HG03342 (cell line): ENCODE measurements around the gene CGREF1.
A peak's percentile ranks its signal among the peaks of the same experiment; 100 is the strongest.
"Not testable (repeated sequence)": the region's sequence is repeated elsewhere in the genome, so short reads cannot be mapped to it uniquely, and the experiment has no call there.

ENCODE experiments used
- ATAC-seq: cut with Tn5 transposase; IDR thresholded peaks from one replicate; pipeline ENCODE4 v1.9.1; 2021; ENCODE audit warnings: mild to moderate bottlenecking, moderate library complexity; ENCODE audit not compliant: unreplicated experiment

Gene CGREF1

DNA sequence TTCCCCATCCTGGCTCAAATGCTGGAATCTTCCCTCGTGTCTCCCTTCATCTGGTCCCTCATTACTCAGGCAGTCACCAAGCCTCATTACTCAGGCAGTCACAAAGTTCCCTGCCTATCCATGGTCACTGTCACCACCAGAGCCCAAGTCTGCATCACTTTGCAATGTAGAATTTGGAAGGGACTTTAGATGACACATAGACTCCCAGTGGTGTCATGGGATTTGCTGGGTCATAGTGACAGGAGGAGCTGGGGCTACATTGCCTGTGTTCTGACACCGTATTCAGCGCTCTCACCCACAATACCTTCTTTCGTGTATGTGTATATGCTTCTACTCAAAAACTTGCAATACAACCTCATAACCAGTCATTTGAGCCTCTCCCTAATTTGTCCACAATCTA lies 42.6 kb downstream of the CGREF1 start:
- no peak for ATAC-seq

DNA sequence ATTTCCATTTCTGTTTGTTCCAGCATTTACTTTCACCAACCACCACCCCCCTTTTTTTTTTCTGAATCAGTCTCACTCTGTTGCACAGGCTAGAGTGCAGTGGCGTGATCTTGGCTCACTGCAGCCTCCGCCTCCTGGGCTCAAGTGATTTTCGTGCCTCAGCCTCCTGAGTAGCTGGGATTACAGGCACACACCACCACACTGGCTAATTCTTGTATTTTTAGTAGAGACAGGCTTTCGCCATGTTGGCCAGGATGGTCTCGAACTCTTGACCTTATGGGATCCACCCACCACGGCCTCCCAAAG lies 43.4 kb downstream of the CGREF1 start:
- ATAC-seq = not testable (repeated sequence)

DNA sequence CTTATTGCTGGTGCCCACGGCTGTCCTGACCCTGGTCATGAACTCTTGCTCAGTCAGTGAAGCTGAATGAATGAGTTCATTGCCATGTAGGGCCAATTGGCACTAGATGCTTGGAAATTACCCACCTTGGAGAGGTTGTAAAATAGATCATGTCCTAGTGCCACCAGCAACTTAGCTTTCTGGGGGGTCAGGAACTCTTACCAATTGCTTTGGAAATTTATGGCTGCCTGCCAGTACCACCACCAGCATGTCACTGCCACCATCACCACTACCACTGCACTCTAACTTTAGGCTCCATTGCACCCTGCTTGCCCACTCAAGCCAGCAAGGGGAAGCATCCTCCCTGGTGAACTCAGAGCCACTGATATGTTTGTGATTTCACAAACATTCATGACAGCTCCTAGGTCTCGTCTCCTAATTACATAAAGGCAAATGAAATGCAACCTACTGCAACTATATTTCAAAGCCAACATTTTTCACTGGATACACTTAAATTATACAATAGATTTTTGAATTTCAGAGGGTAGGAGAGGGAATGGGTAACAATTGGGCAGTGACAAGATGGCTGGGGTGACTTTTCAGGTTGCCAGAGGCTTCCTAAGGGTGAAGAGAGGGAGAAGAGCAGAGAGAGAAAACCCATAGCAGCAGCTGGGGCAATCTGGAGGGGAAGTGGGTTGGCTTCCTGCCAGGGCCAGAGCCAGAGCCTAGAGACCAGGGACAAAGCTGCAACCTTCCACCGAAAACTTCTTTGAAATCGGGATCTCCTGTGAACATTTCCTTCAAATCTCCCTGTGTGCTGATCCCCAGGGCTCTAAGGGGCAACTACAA lies 44.0 kb downstream of the CGREF1 start:
- no peak for ATAC-seq

DNA sequence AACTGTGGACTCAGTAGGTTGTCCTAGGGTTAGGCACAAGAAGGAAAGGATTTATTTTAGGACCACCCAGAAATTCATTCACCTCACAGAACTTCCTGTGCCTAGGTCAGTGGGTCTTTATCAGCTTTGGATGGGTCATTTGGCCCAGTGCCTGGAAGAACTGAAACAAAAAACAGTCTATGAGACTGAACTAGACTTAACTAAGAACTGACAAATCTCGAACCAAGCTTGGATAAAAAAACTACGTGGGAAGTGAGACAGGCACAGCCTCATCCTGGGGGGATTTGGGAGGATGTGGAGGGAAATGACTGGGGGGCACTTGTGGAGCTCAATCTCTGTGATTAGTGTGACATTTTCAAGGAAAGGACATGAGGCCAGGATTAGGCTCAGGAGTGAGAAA lies 45.1 kb downstream of the CGREF1 start:
- ATAC-seq = no peak

DNA sequence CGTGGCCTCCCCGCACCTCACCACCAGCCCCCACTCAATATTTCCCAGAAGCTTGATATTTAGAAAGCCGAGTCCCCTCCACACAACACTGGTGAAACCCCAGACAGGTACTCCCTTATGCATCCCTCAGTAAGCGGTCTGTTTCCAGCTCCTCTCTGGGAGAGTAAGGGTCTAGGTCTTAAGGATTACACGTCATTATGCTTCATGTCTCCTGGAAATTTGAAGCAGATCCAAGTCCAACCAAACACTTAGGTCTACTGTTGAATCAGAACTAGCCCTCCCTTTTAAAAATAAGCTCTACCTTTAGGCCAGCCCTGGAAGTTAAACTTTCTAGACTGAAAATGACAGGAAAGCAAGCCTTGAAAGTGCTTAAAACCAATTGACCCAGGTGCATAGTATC lies 46.0 kb downstream of the CGREF1 start:
- ATAC-seq = no peak

DNA sequence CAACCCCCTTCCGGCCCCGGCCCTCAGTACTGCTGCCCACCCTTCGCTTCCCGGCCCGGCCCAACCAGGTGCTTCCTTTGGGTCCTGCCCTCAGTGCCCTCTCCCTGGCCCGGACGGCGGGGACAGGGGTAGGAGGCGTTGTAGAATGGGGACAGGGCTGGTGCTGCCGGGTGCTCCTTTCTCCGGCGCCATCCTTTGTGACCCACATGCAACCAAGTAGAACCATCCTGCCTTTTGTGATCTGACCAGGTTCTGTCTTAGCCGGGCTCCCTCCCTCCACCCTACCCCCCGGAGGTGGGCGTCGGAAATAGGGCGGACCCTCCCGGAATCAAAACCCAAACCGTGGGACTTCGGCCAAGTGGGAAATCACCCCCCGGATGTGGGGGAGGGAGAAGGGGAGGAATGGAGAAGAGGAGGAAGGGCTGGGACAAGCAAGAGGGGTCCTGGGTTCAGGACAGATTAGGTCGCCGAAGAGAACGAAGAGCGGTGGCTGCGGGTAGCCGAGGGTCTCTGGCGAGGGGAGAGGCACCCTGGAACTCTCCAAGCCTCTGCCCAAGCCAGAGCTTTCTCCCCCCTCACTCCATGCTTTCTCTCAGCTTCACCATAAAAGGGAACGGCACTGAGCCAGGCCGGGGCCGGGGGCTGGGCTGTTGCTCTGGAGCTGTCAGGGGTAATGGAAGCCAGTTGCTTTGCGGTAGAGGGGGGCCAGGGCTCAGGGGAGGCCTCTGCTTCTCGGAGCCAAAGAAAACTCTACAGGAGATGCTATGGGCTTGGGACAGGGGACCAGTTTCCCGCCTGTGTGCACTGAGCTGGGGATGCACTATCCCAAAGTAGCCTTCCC lies 46.7 kb downstream of the CGREF1 start:
- ATAC-seq = no peak

DNA sequence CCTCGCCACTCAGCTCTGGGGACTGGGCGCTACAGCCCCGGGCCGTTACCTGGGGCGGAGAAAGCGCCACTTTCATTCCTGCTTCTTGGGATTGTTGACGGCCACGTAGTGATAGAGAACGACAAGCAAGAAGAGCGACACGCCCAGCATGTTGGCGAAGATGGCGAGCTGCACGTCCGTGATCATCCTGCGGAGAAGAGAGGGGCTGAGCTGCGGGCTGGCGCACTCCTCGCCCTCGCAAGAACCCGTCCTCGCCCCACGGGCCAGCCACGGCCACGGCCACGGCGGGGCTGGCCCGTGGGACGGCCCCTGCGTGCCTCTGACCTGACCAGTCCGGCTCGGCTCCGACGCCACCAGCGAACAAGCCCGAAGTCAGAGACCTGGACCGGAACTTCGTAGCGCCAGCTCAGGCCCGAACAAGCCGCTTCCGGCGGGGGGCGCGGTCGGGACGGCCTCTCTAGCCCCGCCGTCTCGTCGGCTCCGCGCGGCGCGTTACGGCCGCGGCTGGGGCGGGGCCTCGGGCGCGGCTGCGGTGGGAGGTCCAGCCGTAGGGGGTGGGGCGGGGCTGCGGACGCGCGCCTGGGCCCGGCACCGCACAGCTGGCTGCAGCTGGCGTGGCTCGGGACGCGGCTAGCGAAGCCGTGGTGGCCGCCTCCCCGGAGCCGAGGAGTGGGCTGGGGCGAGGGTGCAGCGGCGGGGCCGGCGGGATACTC lies 47.5 kb downstream of the CGREF1 start, which contains the start of gene OST4:
TSS of gene OST4 (minus strand) at position 378 of the 713 bp plus-strand sequence.
- peak; percentile 84 for ATAC-seq

DNA sequence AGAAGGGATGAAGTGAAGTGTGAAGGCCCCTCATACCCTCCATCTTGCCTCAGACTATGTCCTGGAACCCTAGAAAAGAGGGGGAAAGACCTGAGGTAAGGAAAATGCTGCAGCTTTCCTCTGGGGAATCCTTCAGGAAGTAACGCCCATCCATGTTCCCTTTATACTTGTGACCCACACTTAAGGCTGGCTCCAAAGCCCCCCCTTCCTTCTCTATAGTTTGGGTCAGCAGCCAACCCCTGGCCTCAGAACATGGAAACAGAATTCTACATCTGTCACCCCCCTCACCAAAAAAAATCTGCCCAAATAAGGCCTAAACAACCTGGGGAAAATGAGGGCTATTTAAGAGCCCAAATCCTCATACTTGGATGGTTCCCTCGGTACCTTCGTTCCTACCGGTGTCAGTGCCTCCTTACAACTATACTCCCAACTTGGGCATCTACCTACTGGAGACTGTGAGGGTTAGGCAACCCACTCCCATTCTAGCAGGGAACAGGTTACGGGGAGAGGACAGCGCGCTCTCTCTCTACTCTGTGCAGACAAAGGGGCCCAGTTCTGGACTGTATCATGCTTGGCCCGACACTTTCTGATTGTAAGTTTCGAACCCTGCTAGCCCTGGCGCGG lies 48.2 kb downstream of the CGREF1 start:
- ATAC-seq = no peak

DNA sequence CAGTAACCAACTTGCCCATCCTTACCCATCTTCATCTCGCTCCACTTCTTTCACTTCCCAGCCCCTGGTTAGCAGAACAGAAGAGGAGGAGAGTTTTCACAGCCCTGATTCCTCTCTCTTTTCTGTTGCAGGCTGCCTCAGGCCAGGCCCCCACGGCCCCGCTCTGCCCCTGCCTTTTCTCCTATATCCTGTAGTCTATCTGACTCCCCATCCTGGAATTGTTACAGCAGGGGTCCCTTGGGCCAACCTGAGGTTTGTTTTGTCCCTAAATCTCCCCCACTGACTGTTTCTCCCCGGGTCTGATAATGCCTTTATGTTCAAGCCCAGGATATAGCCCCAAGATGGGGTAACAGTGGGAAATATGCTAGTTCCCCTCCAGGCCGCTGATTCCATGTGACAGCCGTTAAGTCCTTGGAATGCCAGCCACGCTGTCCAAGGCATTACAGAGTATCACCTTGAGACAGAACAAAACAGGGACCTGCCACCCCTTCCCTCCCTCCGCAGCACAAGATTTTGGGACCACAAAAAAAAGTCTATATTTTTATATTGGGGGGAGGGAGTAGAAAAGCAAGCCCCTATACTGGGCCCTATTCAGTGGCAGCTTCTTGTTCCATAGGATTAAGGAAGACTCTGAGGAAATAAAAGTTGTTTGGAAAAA lies 48.8 kb downstream of the CGREF1 start:
- no peak for ATAC-seq

DNA sequence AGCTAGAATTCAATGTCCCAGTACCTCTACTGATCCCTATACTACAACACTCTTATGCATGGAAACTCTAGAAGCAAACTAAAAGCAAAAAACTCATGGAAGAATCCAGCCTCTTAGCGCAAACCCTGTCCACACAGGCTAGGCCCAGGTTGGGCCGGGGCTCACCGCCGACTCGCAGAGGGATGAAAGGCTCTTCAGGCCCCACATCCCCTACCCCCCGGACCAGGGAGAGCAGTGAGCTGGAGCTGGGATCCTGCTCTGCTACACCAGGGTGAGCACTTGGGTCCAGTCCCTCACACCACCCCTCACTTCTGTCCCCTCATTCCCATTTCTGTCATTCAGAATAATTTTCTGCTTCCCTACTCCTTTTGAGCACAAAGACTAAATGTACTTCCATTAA lies 49.5 kb downstream of the CGREF1 start:
- no peak for ATAC-seq

DNA sequence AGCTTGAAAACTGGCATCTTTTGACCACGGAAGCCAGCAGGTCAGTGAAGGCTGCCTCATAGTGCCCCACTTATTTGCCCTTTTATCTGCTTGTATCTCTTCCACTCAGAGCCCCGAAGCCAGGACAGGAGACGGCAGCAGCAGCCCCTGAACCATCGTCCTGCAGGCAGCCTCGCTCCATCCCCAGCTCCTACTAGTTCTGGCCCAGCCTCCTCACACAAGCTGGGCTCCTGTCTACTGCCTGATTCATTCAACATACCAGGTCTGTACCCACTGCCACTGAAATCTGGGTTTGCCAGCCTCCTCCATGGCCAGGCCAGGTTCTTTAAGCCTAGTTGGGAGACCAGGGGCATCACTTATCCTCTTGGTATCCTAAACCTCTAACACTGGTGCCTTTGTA lies 51.5 kb downstream of the CGREF1 start:
- ATAC-seq = no peak

DNA sequence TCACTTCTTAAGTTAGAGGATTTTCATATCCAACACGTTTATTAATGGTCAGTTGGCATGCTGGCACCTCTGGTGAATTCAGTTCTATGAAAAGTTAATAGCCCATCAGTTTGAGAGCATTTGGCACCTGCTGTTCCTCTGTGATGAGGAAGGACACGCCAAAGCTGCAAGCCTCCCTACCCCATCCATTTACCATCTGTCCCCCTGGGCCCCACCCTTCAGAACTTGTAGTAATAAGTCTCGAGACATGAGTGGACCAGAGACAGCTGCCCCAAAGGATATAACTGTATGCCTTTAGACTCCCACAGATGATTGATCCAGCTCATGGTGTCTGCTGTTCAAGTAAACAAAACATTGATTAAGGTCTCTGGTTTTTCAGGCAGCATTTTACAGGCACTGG lies 53.8 kb downstream of the CGREF1 start:
- no peak for ATAC-seq

DNA sequence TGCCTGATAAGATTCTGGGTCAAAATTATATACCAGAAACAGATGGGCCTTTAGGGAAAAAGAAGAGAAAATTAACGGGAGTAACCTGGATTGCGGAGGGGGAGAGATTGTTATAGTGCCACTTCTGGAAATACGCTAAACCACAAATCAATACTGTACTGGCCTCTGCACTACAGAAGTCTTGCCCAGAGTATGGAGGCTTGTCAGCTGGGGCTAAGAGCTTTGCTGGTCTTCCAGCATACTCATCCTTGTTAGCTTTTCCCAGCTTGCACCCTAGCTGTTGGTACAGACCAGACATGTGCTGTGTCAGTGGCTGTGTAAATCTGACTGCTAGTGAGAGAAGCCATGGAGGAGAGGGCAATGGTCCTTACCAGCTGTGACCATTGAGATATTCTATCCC lies 58.6 kb downstream of the CGREF1 start:
- no peak for ATAC-seq

DNA sequence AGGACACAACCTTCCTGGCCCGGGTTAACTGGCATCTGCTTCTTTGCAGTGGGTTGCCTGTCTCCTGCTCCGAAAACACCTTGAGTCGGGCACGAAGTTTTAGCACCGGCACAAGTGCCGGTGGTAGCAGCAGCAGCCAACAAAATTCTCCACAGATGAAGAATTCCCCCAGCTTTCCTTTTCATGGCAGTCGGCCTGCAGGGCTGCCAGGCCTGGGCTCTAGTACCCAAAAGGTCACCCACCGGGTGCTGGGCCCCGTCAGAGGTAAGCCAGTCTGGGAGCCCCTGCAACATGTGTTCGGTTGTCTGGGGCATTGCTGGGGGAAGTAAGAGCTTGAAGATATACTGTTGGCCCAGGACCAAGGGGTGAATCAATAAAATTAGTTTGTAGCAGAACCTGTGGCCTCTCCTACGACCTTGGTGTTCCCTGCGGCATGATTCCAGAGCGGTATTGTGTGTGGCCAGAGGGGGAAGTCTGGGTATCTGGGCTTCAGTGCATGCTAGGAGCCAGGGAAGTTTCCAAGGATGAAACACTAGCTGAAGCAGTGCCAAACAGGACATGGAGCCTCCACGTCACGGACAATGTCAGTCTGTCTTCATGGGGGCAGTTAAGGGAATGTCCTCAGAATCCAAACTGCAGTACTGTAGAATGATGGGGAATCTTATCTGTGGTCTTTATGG lies 59.6 kb downstream of the CGREF1 start:
- no peak for ATAC-seq

DNA sequence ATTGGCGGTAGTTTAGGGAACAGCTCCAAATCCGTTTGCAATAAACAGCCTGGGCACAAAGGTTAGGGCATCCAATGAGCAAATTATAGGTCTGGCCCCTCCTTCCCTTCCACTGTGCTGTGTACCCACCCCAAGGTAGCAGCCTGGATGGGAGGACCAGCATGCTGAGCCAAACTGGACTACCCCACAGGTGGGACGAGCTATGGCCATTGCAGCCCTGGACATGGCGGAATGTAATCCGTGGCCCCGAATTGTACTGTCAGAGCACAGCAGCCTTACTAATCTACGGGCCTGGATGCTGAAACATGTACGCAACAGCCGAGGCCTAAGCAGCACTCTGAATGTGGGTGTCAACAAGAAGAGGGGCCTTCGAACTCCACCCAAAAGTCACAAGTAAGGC lies 60.7 kb downstream of the CGREF1 start:
- ATAC-seq = no peak

DNA sequence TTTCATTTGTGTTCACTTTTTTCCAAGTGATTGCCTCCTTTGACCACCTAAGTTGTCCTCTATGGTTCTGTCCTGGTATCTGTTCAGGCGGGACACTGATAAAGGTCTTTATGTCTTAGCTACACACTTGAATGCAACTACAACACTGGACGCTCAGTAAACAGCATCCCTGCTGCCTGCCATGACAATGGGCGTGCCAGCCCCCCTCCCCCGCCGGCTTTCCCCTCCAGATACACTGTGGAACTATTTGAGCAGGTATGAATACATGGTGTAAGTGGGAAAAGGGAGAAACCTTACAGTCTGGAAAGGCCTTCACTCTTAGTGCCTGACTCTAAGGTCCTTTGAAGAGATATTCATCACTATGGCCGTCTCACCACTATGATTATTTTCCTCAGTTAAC lies 61.7 kb downstream of the CGREF1 start:
- ATAC-seq = no peak

DNA sequence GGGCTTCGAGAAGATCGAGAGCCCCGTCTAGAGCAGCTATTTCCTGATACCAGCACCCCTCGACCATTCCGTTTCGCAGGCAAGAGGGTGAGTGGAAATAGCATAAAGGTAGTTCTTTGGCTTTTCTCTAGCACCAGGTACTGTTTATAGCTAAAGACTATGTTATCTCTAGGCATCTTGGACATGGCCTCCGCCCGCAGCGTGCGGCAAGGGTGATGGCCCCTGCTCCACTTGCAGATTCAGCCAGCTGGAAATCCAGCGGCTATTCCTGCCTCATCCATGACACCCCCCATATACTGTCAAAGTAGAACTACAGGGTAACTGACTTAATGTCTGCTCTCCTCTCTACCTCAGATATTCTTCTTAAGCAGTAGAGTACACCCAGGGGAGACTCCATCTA lies 64.2 kb downstream of the CGREF1 start:
- no peak for ATAC-seq

DNA sequence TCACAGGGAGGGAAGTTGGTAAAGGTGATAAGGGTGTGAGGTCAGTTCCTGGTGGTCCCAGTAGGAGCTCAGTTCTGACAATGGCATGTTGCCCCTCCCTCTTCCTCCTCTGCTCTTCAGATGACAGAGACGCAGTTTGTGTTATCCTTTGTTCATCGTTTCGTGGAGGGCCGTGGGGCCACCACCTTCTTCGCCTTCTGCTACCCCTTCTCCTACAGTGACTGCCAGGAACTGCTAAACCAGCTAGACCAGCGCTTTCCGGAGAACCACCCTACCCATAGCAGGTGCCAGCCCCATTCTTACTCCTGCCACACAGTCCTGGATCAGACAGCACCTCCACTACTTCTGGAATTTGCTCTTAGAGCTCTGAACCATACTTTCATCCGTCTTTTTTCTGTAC lies 65.2 kb downstream of the CGREF1 start:
- no peak for ATAC-seq

DNA sequence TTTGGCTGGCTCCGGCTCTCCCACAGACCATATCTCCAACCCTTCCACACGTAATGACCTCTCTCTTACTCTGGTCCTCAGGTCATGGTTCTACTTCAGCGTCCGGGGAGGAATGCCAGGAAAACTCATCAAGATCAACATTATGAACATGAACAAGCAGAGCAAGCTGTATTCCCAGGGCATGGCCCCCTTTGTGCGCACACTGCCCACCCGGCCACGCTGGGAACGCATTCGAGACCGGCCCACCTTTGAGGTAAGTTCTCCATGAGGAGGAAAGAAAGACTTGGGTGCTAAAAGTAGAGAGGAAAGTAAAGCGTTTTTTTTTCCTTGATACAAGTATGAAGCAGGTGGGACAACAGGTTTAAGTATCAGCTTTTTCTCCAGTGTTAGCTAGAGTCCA lies 65.6 kb downstream of the CGREF1 start:
- ATAC-seq = no peak
